ENCODE results near the gene ELAC1.
"Not testable (repeated sequence)": the region's sequence is repeated elsewhere in the genome, so short reads cannot be mapped to it uniquely, and the experiment has no call there.

Gene ELAC1

GRCh38 chr18:50973367-50974126, 5.7 kb downstream of the ELAC1 start:
- peak; percentile 92 for DNase-seq

- no peak for DNase-seq
Observed at GRCh38 chr18:50977037-50977760, 9.4 kb downstream of the ELAC1 start.

- DNase-seq: no peak
Observed at GRCh38 chr18:50981381-50981780, 13.5 kb downstream of the ELAC1 start.

- no peak for DNase-seq
Observed at GRCh38 chr18:50982086-50982801, 14.4 kb downstream of the ELAC1 start.

- DNase-seq: peak; percentile 3
Observed at GRCh38 chr18:50982802-50983179, 15.0 kb downstream of the ELAC1 start.

- no peak for DNase-seq
Observed at GRCh38 chr18:50986360-50987087, 18.7 kb downstream of the ELAC1 start.

GRCh38 chr18:50987261-50987660, 19.4 kb downstream of the ELAC1 start:
- no peak for DNase-seq

- no peak for DNase-seq
Observed at GRCh38 chr18:50989711-50990110, 21.9 kb downstream of the ELAC1 start.

GRCh38 chr18:50992351-50992762, 24.5 kb downstream of the ELAC1 start:
- DNase-seq: no peak

GRCh38 chr18:50994031-50994430, 26.2 kb downstream of the ELAC1 start:
- no peak for DNase-seq

GRCh38 chr18:51003174-51003573, 35.3 kb downstream of the ELAC1 start:
- not testable (repeated sequence) for DNase-seq

GRCh38 chr18:51006061-51006818, 38.4 kb downstream of the ELAC1 start:
- no peak for DNase-seq

- DNase-seq: no peak
Observed at GRCh38 chr18:51006948-51007789, 39.3 kb downstream of the ELAC1 start.

- DNase-seq: no peak
Observed at GRCh38 chr18:51007790-51008139, 39.9 kb downstream of the ELAC1 start.

GRCh38 chr18:51009072-51009471, 41.2 kb downstream of the ELAC1 start:
- DNase-seq: peak; percentile 88

- no peak for DNase-seq
Observed at GRCh38 chr18:51010218-51010617, 42.4 kb downstream of the ELAC1 start.

- DNase-seq: no peak
Observed at GRCh38 chr18:51011709-51012108, 43.9 kb downstream of the ELAC1 start.

- DNase-seq: no peak
Observed at GRCh38 chr18:51012441-51012840, 44.6 kb downstream of the ELAC1 start.

GRCh38 chr18:51013259-51013658, 45.4 kb downstream of the ELAC1 start:
- no peak for DNase-seq

- no peak for DNase-seq
Observed at GRCh38 chr18:51017140-51017879, 49.5 kb downstream of the ELAC1 start.

GRCh38 chr18:51020536-51020935, 52.7 kb downstream of the ELAC1 start:
- no peak for DNase-seq
